Loucy (cell line): ENCODE measurements around the gene SLC10A7.

Experiments
- H2AFZ ChIP-seq: fragments of 200-600 bp; sonication (generic); 2 replicates; pipeline ENCODE4 v1.6.0; 2016; ENCODE audit warnings: antibody characterized with exemption, mild to moderate bottlenecking, low read length, moderate library complexity
- H3F3A ChIP-seq: fragments of 200-600 bp; 2 replicates; pipeline ENCODE4 v1.6.0; 2016; ENCODE audit warnings: antibody characterized with exemption, low read depth, mild to moderate bottlenecking
- H3K27me3 ChIP-seq: fragments of 200-600 bp; sonication (generic); 2 replicates; pipeline ENCODE4 v1.6.1; 2014; ENCODE audit warnings: low read length, mild to moderate bottlenecking; ENCODE audit not compliant: insufficient read depth, poor library complexity, severe bottlenecking
- H3K36me3 ChIP-seq: fragments of 200-600 bp; sonication (generic); 2 replicates; pipeline ENCODE4 v1.6.1; 2016; ENCODE audit warnings: low read length; ENCODE audit not compliant: insufficient read depth
- H3K4me1 ChIP-seq: fragments of 200-600 bp; sonication (generic); 2 replicates; pipeline ENCODE4 v1.5.1; 2014; ENCODE audit warnings: low read length, mild to moderate bottlenecking; ENCODE audit not compliant: insufficient read depth, poor library complexity, severe bottlenecking
- H3K4me2 ChIP-seq: fragments of 200-600 bp; sonication (generic); 2 replicates; pipeline ENCODE4 v1.6.0; 2014; ENCODE audit warnings: antibody characterized with exemption, low read length, low read depth, mild to moderate bottlenecking; ENCODE audit not compliant: poor library complexity, severe bottlenecking
- H3K4me3 ChIP-seq: fragments of 200-600 bp; sonication (generic); 2 replicates; pipeline ENCODE4 v1.5.1; 2014; ENCODE audit warnings: low read length, mild to moderate bottlenecking, mixed read lengths; ENCODE audit not compliant: poor library complexity, severe bottlenecking
- H3K79me2 ChIP-seq: fragments of 200-600 bp; sonication (generic); 2 replicates; pipeline ENCODE4 v1.6.1; 2014; ENCODE audit warnings: low read length; ENCODE audit not compliant: insufficient read depth
- H3K9ac ChIP-seq: fragments of 200-600 bp; sonication (generic); 2 replicates; pipeline ENCODE4 v1.6.0; 2014; ENCODE audit warnings: mild to moderate bottlenecking, low read depth, low read length, moderate library complexity; ENCODE audit not compliant: poor library complexity, severe bottlenecking
- H3K9me2 ChIP-seq: fragments of 200-600 bp; sonication (generic); replicated peaks from 2 replicates; pipeline ENCODE4 v1.6.1; 2016; ENCODE audit warnings: low read depth, low read length, mixed read lengths
- H3K9me3 ChIP-seq: fragments of 200-600 bp; sonication (generic); 2 replicates; pipeline ENCODE4 v1.6.1; 2014; ENCODE audit warnings: mild to moderate bottlenecking, antibody characterized with exemption, low read length, low read depth; ENCODE audit not compliant: insufficient read depth
- H4K20me1 ChIP-seq: fragments of 200-600 bp; sonication (generic); 2 replicates; pipeline ENCODE4 v1.6.0; 2014; ENCODE audit warnings: antibody characterized with exemption, low read length, mild to moderate bottlenecking; ENCODE audit not compliant: insufficient read depth, poor library complexity, severe bottlenecking
- EZH2phosphoT487 ChIP-seq: fragments of 200-600 bp; IDR thresholded peaks from 2 replicates; pipeline ENCODE4 v1.6.1; 2018; ENCODE audit warnings: antibody characterized with exemption, mild to moderate bottlenecking, moderate library complexity, borderline replicate concordance
- TF ChIP-seq, protein P1 (sequence below): fragments of 200-600 bp; sonication (generic); conservative IDR thresholded peaks from 2 replicates; pipeline ENCODE4 v1.5.1; 2014; ENCODE audit warnings: mild to moderate bottlenecking, antibody characterized with exemption, low read length

The SLC10A7 gene

DNA sequence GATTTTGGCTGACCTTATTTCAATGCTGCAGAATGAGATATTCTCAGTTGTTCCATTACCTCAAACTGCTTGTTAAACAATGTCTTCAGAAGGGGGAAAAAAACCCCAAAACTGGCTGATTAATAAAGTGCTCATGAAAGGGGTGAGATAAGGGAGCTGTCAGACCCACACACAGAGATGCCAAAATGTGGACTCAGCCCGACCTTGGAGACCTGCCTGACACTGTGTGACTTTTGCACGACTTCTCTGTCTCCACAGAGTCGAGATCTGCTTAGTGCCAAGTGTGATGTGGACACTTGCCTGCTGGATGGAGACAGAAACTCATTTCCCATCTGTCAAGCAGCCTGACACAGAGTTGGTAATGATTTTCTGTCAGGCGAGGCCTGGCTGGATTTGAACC lies 275.9 kb downstream of the SLC10A7 start:
- Histone ChIP-seq H3K36me3 (no peaks in the 10 kb centered on the region), H4K20me1 (no peaks in the 10 kb centered on the region)

DNA sequence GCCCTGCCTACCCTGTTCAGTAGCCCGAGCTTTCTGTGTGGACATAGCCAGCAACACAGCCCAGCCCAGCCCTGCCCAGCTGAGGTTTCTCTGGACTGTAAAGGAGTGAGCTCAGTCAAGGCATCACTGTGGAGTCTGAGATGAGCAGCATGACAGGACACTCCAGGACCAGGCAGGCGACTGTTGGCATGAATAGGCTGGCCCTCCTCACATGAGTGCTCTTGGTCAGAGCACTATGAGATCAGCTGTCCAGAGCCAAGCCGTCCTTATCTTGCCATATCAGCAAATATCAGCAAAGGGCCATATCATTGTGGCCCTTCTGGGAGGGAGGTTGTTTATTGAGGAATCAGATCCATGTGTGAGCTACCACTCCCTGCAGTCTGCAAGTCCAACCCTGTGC lies 276.5 kb downstream of the SLC10A7 start:
- Histone ChIP-seq H3K9me3 (no peaks in the 10 kb centered on the region), H3K4me2 (no peak overlapping the region), H3K27me3 (no peaks in the 10 kb centered on the region), H3K4me1 (peaks cover 3% of the 10 kb centered on the region), H3K36me3 (no peaks in the 10 kb centered on the region), H2AFZ (no peak overlapping the region), H3K4me3 (no peak overlapping the region), H3K9me2 (no peaks in the 10 kb centered on the region), H3F3A (no peaks in the 10 kb centered on the region), H4K20me1 (no peaks in the 10 kb centered on the region), H3K9ac (no peak overlapping the region), H3K79me2 (no peaks in the 10 kb centered on the region)
- TF ChIP-seq, protein P1, sequence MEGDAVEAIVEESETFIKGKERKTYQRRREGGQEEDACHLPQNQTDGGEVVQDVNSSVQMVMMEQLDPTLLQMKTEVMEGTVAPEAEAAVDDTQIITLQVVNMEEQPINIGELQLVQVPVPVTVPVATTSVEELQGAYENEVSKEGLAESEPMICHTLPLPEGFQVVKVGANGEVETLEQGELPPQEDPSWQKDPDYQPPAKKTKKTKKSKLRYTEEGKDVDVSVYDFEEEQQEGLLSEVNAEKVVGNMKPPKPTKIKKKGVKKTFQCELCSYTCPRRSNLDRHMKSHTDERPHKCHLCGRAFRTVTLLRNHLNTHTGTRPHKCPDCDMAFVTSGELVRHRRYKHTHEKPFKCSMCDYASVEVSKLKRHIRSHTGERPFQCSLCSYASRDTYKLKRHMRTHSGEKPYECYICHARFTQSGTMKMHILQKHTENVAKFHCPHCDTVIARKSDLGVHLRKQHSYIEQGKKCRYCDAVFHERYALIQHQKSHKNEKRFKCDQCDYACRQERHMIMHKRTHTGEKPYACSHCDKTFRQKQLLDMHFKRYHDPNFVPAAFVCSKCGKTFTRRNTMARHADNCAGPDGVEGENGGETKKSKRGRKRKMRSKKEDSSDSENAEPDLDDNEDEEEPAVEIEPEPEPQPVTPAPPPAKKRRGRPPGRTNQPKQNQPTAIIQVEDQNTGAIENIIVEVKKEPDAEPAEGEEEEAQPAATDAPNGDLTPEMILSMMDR = no peak
- TF ChIP-seq EZH2phosphoT487 = no peak

More for the DNA sequence above, 275.9 kb downstream of the SLC10A7 start:
- TF ChIP-seq, protein P1 = no peak
- no peak for TF ChIP-seq EZH2phosphoT487
- no peak overlapping the region for H2AFZ ChIP-seq
- H3K79me2 ChIP-seq = no peaks in the 10 kb centered on the region
- no peaks in the 10 kb centered on the region for H3K9me2 ChIP-seq
- H3K4me3 ChIP-seq = no peak overlapping the region
- H3K9ac ChIP-seq = no peak overlapping the region
- H3F3A ChIP-seq = no peaks in the 10 kb centered on the region
- no peaks in the 10 kb centered on the region for H3K9me3 ChIP-seq
- peaks cover 3% of the 10 kb centered on the region for H3K4me1 ChIP-seq
- no peak overlapping the region for H3K4me2 ChIP-seq
- no peaks in the 10 kb centered on the region for H3K27me3 ChIP-seq

DNA sequence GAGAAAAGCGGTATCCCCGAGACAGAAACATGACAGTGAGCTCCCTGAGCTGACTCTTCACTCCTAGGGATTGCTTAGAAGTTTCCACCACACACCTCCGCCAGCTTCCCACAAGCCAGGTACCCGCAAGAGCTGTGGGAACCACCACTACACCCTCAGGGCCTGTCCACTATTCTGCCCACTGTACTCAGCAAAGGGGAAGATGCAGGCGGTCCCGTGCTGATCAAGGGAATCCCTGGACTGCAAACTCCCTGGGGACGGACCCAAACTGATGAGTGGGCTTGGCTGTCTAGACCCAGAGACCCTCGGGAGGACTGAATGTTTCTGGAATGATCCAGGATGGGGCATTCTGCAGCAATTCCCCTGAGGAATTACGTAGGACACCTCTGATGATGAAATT lies 277.2 kb downstream of the SLC10A7 start:
- Histone ChIP-seq H3K9me3 (no peaks in the 10 kb centered on the region), H3K27me3 (no peaks in the 10 kb centered on the region), H3K4me3 (no peak overlapping the region), H3K79me2 (no peaks in the 10 kb centered on the region), H3F3A (no peaks in the 10 kb centered on the region), H2AFZ (no peak overlapping the region), H3K9me2 (no peaks in the 10 kb centered on the region), H3K4me2 (no peak overlapping the region), H4K20me1 (no peaks in the 10 kb centered on the region), H3K4me1 (peaks cover 3% of the 10 kb centered on the region), H3K36me3 (no peaks in the 10 kb centered on the region), H3K9ac (no peak overlapping the region)
- no peak for TF ChIP-seq EZH2phosphoT487
- TF ChIP-seq, protein P1 = no peak
